ENCODE results near the gene ADM.

ADM gene

GRCh38 chr11:10309163-10310093 is 4.6 kb downstream of the ADM start:
- DNase-seq (ENCODE audit: low spot score): peak; percentile 72

- no peak for DNase-seq (ENCODE audit: low spot score)
Measured at GRCh38 chr11:10310301-10310841, 5.5 kb downstream of the ADM start.

- no peak for DNase-seq (ENCODE audit: low spot score)
Measured at GRCh38 chr11:10311802-10312201, 6.9 kb downstream of the ADM start.

GRCh38 chr11:10314199-10315072 is 9.6 kb downstream of the ADM start:
- DNase-seq (ENCODE audit: low spot score): peak; percentile 42

- DNase-seq (ENCODE audit: low spot score): no peak
Measured at GRCh38 chr11:10315083-10315482, 10.2 kb downstream of the ADM start.

GRCh38 chr11:10317151-10317755 is 12.4 kb downstream of the ADM start:
- DNase-seq (ENCODE audit: low spot score): peak; percentile 16

- no peak for DNase-seq (ENCODE audit: low spot score)
Measured at GRCh38 chr11:10317776-10318526, 13.1 kb downstream of the ADM start.

- no peak for DNase-seq (ENCODE audit: low spot score)
Measured at GRCh38 chr11:10318527-10318802, 13.6 kb downstream of the ADM start.

- no peak for DNase-seq (ENCODE audit: low spot score)
Measured at GRCh38 chr11:10319702-10320558, 15.1 kb downstream of the ADM start.

GRCh38 chr11:10320736-10321465 is 16.0 kb downstream of the ADM start:
- DNase-seq (ENCODE audit: low spot score): no peak

- DNase-seq (ENCODE audit: low spot score): peak; percentile 23
Measured at GRCh38 chr11:10322401-10322800, 17.5 kb downstream of the ADM start.

- DNase-seq (ENCODE audit: low spot score): peak; percentile 51
Measured at GRCh38 chr11:10322830-10323792, 18.2 kb downstream of the ADM start.

- no peak for DNase-seq (ENCODE audit: low spot score)
Measured at GRCh38 chr11:10323793-10324170, 18.9 kb downstream of the ADM start.

GRCh38 chr11:10324474-10324873 is 19.6 kb downstream of the ADM start:
- DNase-seq (ENCODE audit: low spot score): no peak

GRCh38 chr11:10325277-10326011 is 20.6 kb downstream of the ADM start:
- no peak for DNase-seq (ENCODE audit: low spot score)

- DNase-seq (ENCODE audit: low spot score): peak; percentile 33
Measured at GRCh38 chr11:10326012-10326964, 21.4 kb downstream of the ADM start.

GRCh38 chr11:10327254-10327653 is 22.4 kb downstream of the ADM start:
- no peak for DNase-seq (ENCODE audit: low spot score)

Measured in globus pallidus (tissue), 1 donor.